Measurements from ENCODE around the gene MECP2.

- TF ChIP-seq CTCF (conservative IDR thresholded peaks at IDR 0.05; ENCODE audit: low read length) (no peak), EZH2phosphoT487 (IDR thresholded peaks at IDR 0.05; ENCODE audit: borderline replicate concordance, low read depth, low read length) (no peak)
Measured at GRCh38 chrX:154013001-154013421, 84.5 kb downstream of the MECP2 start.
